ENCODE measurements around the gene CEMIP.

The CEMIP gene

DNA sequence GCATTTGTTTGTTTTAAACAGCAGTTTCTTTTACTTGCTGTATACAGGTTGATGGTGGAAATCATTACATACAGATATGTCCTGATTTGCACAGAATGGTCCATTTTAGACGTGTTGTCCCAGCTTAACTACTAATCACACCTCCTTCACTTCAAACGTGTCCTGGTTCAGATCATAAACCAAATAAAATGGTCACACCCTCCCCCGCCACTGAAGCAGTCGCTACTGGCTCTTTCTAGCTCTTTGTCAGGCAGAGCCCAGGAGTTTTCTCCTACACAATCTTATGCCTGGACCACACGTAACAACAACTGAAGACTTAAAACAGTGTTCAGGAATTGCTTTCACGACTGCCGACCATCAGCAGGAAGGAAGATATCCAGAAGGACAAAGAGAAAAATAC, 136.9 kb downstream of the CEMIP start:
- no peak overlapping the region for H3K4me3 ChIP-seq (ENCODE audit: low read depth, low read length)
- DNase-seq (ENCODE audit: low read depth) = no peak
- TF ChIP-seq, protein P1, sequence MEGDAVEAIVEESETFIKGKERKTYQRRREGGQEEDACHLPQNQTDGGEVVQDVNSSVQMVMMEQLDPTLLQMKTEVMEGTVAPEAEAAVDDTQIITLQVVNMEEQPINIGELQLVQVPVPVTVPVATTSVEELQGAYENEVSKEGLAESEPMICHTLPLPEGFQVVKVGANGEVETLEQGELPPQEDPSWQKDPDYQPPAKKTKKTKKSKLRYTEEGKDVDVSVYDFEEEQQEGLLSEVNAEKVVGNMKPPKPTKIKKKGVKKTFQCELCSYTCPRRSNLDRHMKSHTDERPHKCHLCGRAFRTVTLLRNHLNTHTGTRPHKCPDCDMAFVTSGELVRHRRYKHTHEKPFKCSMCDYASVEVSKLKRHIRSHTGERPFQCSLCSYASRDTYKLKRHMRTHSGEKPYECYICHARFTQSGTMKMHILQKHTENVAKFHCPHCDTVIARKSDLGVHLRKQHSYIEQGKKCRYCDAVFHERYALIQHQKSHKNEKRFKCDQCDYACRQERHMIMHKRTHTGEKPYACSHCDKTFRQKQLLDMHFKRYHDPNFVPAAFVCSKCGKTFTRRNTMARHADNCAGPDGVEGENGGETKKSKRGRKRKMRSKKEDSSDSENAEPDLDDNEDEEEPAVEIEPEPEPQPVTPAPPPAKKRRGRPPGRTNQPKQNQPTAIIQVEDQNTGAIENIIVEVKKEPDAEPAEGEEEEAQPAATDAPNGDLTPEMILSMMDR (conservative IDR thresholded peaks at IDR 0.05; ENCODE audit: low read depth, low read length) = no peak

DNA sequence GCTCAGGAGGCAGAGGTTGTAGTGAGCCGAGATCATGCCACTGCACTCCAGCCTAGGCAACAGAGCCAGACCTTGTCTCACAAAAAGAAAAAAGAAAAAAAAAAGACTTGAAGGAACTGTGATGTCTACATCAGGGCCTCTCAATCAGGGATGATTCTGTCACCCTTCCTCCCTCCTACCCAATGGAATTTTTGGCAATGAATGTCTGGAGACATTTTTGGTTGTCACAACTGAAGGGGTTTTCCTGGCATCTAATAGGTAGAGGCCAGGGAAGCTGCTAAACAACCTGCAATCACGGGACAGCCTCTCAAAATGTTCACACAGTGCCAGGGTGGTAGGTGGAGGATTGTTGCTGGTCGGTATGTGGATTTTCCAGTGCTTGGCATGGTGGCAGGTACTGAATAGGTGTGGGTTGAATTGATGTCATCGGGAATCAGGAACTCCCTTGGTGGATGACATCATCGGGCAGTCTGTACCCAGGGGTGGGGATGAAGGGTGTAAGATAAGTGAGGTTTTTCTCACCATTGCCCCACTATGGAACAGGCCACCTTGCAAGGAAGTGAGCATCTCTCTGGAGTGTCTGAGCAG, 139.1 kb downstream of the CEMIP start:
- no peak overlapping the region for H3K4me3 ChIP-seq (ENCODE audit: low read depth, low read length)
- TF ChIP-seq, protein P1 (conservative IDR thresholded peaks at IDR 0.05; ENCODE audit: low read depth, low read length) = no peak
- no peak for DNase-seq (ENCODE audit: low read depth)

DNA sequence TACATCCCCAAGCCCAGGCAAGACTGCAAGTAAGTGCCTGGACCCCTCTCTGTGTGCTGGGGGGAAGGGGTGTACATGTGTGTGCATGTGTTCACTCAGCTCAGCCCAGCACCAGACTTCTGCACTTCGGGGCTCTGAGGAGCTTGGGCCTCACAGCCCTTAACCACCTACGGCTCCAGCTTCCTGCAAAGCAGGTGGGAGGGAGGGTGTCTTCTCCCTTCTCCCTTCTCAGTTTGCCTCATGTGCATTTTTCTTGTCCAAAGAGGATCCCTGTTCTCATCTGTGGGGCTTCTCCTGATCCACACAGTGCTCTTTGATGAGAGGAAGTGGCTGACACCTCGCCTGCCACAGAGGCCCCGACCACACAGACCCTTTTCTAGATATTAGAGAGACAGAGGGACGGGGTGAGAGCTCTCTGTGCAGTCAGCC, 141.1 kb downstream of the CEMIP start:
- TF ChIP-seq, protein P1 (conservative IDR thresholded peaks at IDR 0.05; ENCODE audit: low read depth, low read length) = no peak
- no peak overlapping the region for H3K4me3 ChIP-seq (ENCODE audit: low read depth, low read length)
- DNase-seq (ENCODE audit: low read depth) = no peak

DNA sequence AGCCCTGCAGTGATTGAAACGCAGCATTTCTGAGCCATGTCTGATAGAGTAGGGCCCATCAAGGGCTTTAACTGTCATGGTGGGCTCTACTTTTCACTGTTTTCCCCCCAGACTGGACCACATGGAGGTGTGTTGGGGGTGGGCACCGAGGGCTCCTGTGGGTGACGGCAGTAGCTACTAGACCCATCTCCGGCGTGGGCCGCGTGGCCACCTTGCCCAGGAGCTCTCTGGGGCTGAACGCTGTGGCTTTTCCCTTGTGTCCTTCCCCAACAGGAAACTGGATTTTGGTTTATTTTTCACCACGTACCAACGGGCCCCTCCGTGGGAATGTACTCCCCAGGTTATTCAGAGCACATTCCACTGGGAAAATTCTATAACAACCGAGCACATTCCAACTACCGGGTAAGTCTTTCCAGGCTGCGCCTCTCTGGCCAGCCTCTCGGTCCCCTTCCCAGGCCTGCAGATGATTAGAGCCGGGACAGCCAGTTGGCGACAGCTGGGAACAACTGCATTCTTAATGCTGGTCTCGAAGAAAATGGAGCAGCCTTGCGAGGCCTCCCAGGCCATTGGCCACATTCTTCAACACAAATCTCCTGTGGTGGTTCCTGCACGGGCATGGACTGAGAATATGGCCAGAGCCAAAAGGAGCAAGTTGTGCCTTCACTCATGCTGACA, 142.7 kb downstream of the CEMIP start:
- no peak overlapping the region for H3K4me3 ChIP-seq (ENCODE audit: low read depth, low read length)
- TF ChIP-seq, protein P1 (conservative IDR thresholded peaks at IDR 0.05; ENCODE audit: low read depth, low read length) = no peak
- DNase-seq (ENCODE audit: low read depth) = no peak

DNA sequence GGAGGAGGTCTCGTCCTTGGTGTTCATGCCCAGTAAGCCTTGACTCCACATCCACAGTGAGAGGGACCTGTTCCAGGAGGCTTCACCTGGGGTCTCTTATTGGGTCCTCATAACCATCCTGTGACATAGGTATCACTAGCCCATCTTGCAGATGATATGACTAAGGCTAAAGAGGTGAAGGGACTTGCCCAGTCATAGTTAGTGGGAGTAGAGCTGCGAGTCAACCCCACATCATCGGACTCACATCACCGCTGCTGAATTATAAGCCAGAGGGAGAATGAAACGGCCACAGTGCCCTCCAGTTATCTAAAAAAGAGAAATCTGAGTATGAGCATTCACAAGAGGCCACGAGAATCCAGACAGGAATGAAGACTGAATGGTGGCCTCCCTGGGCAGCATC, 144.5 kb downstream of the CEMIP start:
- DNase-seq (ENCODE audit: low read depth) = no peak
- TF ChIP-seq, protein P1 (conservative IDR thresholded peaks at IDR 0.05; ENCODE audit: low read depth, low read length) = no peak
- H3K4me3 ChIP-seq (ENCODE audit: low read depth, low read length) = no peak overlapping the region

DNA sequence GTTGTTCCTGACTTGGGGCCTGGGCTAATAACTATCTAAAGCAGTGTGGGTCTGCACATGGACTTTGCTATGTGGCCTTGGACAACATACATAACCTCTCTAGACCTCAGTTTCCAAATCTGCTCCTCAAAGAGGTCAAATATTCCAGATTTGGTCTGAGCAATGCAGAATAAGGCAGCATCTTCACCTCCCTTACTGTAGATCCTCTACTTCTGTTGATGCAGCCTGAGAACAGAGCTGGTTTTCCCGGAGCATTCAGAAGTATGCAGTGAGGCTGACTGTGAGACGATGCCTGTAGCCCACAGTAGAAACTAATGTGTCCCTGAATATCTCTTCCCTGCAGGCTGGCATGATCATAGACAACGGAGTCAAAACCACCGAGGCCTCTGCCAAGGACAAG, 145.1 kb downstream of the CEMIP start:
- H3K4me3 ChIP-seq (ENCODE audit: low read depth, low read length) = no peak overlapping the region
- DNase-seq (ENCODE audit: low read depth) = no peak
- TF ChIP-seq, protein P1 (conservative IDR thresholded peaks at IDR 0.05; ENCODE audit: low read depth, low read length) = no peak

DNA sequence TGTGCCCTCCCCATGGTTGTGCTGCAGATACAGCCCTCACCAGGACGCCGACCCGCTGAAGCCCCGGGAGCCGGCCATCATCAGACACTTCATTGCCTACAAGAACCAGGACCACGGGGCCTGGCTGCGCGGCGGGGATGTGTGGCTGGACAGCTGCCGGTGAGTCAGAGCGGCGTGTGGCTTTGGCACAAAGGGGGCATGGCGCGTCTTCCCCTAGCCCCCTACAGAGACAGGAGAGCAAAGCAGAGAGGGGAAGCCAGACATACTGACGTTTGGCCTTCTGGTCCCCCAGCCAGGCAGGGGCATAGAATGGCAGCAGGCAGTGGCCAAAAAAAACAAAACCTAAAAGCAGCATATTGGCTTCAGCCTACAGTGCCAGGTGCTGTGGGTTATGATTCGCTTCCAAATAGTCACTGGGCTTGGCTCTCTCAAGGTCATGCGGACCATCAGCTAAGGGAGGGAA, 146.5 kb downstream of the CEMIP start:
- no peak for DNase-seq (ENCODE audit: low read depth)
- H3K4me3 ChIP-seq (ENCODE audit: low read depth, low read length) = no peak overlapping the region
- TF ChIP-seq, protein P1 (conservative IDR thresholded peaks at IDR 0.05; ENCODE audit: low read depth, low read length) = no peak
